HL-60 (cell line): Measurements from ENCODE around the gene CCNJL.

ENCODE experiments used
- DNase-seq, 2 experiments: peaks; one replicate each; pipeline ENCODE4 v3.0.0-alpha.2; 2010 to 2020; ENCODE audit warnings: low read depth in 1 of 2, low spot score in 1 of 2
- H3K27ac ChIP-seq: fragments of 250-450 bp; sonication (Bioruptor Pico); replicated peaks from 2 replicates; pipeline ENCODE4 v1.5.1; 2020; ENCODE audit warnings: mild to moderate bottlenecking, moderate library complexity
- H3K27me3 ChIP-seq: fragments of 250-450 bp; sonication (Bioruptor Pico); 2 replicates; pipeline ENCODE4 v1.5.1; 2021; ENCODE audit warnings: mild to moderate bottlenecking, moderate library complexity; ENCODE audit not compliant: insufficient read depth, poor library complexity, severe bottlenecking
- H3K4me3 ChIP-seq: replicated peaks from 2 replicates; pipeline ENCODE4 v1.5.1; 2011; ENCODE audit warnings: mild to moderate bottlenecking, control low read depth, low read length; ENCODE audit not compliant: insufficient read depth
- GABPA ChIP-seq: IDR thresholded peaks from 2 replicates; pipeline ENCODE4 v1.6.1; 2012; ENCODE audit warnings: low read depth
- POLR2AphosphoS5 ChIP-seq: IDR thresholded peaks from 2 replicates; pipeline ENCODE4 v1.6.1; 2012; ENCODE audit warnings: low read depth
- SPI1 ChIP-seq: IDR thresholded peaks from 2 replicates; pipeline ENCODE4 v1.6.1; 2012; ENCODE audit warnings: low read depth, mild to moderate bottlenecking, borderline replicate concordance
- TF ChIP-seq, protein P1 (sequence below): IDR thresholded peaks from one replicate; pipeline ENCODE4 v1.5.1; 2011; ENCODE audit warnings: low read length, control low read depth, inconsistent platforms; ENCODE audit not compliant: insufficient read depth
- TF ChIP-seq, protein P2 (sequence below): IDR thresholded peaks from 2 replicates; pipeline ENCODE4 v1.6.1; 2012; ENCODE audit warnings: low read depth; ENCODE audit not compliant: insufficient replicate concordance

Gene CCNJL

GRCh38 chr5:160231783-160232342 is 80.5 kb downstream of the CCNJL start:
- Histone ChIP-seq H3K27me3 (no peaks in the 10 kb centered on the region), H3K4me3 (no peak overlapping the region), H3K27ac (no peak overlapping the region)
- TF ChIP-seq, protein P1, sequence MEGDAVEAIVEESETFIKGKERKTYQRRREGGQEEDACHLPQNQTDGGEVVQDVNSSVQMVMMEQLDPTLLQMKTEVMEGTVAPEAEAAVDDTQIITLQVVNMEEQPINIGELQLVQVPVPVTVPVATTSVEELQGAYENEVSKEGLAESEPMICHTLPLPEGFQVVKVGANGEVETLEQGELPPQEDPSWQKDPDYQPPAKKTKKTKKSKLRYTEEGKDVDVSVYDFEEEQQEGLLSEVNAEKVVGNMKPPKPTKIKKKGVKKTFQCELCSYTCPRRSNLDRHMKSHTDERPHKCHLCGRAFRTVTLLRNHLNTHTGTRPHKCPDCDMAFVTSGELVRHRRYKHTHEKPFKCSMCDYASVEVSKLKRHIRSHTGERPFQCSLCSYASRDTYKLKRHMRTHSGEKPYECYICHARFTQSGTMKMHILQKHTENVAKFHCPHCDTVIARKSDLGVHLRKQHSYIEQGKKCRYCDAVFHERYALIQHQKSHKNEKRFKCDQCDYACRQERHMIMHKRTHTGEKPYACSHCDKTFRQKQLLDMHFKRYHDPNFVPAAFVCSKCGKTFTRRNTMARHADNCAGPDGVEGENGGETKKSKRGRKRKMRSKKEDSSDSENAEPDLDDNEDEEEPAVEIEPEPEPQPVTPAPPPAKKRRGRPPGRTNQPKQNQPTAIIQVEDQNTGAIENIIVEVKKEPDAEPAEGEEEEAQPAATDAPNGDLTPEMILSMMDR, result no peak
- TF ChIP-seq SPI1 (no peak), GABPA (no peak), POLR2AphosphoS5 (no peak)
- TF ChIP-seq, protein P2, sequence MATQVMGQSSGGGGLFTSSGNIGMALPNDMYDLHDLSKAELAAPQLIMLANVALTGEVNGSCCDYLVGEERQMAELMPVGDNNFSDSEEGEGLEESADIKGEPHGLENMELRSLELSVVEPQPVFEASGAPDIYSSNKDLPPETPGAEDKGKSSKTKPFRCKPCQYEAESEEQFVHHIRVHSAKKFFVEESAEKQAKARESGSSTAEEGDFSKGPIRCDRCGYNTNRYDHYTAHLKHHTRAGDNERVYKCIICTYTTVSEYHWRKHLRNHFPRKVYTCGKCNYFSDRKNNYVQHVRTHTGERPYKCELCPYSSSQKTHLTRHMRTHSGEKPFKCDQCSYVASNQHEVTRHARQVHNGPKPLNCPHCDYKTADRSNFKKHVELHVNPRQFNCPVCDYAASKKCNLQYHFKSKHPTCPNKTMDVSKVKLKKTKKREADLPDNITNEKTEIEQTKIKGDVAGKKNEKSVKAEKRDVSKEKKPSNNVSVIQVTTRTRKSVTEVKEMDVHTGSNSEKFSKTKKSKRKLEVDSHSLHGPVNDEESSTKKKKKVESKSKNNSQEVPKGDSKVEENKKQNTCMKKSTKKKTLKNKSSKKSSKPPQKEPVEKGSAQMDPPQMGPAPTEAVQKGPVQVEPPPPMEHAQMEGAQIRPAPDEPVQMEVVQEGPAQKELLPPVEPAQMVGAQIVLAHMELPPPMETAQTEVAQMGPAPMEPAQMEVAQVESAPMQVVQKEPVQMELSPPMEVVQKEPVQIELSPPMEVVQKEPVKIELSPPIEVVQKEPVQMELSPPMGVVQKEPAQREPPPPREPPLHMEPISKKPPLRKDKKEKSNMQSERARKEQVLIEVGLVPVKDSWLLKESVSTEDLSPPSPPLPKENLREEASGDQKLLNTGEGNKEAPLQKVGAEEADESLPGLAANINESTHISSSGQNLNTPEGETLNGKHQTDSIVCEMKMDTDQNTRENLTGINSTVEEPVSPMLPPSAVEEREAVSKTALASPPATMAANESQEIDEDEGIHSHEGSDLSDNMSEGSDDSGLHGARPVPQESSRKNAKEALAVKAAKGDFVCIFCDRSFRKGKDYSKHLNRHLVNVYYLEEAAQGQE, result no peak
- DNase-seq, result no peak

GRCh38 chr5:160230686-160231527 is 81.5 kb downstream of the CCNJL start:
- H3K4me3 ChIP-seq, result no peak overlapping the region
- no peak overlapping the region for H3K27ac ChIP-seq
- peak in 1 of 2 experiments; percentile 24 for DNase-seq
- TF ChIP-seq, protein P2, result no peak
- TF ChIP-seq SPI1 (no peak), GABPA (no peak), POLR2AphosphoS5 (no peak)
- TF ChIP-seq, protein P1, result no peak
- H3K27me3 ChIP-seq, result no peaks in the 10 kb centered on the region

DNA sequence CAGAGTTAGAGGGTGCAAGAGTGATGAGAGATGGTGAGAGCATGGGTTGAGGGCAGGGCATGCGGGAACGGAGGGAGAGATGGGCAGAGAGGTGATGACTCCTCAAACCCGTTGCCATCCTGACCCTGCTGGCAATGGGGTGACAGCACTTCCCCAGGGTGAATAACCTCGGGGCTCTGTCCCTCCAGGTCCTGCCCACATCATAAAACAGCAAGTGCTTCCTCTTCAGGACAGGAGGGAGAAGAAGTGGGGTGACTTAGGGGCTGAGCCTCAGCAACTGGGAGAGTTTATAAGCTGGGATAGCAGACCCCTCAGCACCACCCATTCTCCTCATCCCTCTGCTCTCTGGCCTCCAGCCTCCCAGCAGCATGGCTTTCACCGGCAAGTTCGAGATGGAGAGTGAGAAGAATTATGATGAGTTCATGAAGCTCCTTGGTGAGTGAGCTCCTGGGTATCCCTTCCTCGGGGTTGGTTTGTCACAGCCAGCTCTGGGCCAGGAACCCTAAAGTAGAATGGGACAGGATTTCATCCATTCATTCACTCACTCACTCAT is 83.1 kb downstream of the CCNJL start, which contains the start of gene FABP6:
FABP6 (plus strand) TSS at position 317 of the 553 bp plus-strand sequence; CDS start at position 369, 52 bp downstream.
- H3K27ac ChIP-seq, result no peak within 1 kb of the TSS
- H3K4me3 ChIP-seq, result no peak within 1 kb of the TSS
- no peak for DNase-seq
- TF ChIP-seq, protein P2, result no peak
- TF ChIP-seq, protein P1, result no peak
- TF ChIP-seq GABPA, result no peak
- no peak for TF ChIP-seq POLR2AphosphoS5
- no peak for TF ChIP-seq SPI1
- H3K27me3 ChIP-seq, result no peaks in the 10 kb centered on the region
